Activated naive CD4-positive, alpha-beta T cell treated with anti-CD3 and anti-CD28 coated beads, Interleukin-2, amount 50 U/mL, for 72 hours (primary cell): ENCODE results near the gene POLR2I. TPM values are rescaled to one million over a fixed set of nuclear protein-coding genes. Genes with fewer than 3 reads are reported as not detected.

Source experiments
- ATAC-seq, 2 donors: fragments of 150-1000 bp; cut with Tn5 transposase; 2 replicates each; pipeline ENCODE4 v1.10.0; 2021; ENCODE audit warnings: mild to moderate bottlenecking in 2 of 2, moderate library complexity in 2 of 2
- DNase-seq, 2 donors: peaks; one replicate each; pipeline ENCODE4 v3.0.0; 2021 to 2022; ENCODE audit warnings: low spot score in 2 of 2
- H3K27ac Mint-ChIP-seq, 2 donors: one replicate each; pipeline ENCODE4 v1.8.0; 2022; ENCODE audit warnings: mild to moderate bottlenecking in 2 of 2, mixed read lengths in 2 of 2
- H3K36me3 Mint-ChIP-seq, 2 donors: one replicate each; pipeline ENCODE4 v1.8.0; 2022; ENCODE audit warnings: mixed read lengths in 2 of 2
- H3K9me3 Mint-ChIP-seq, 2 donors: one replicate each; pipeline ENCODE4 v1.8.0; 2022; ENCODE audit warnings: mixed read lengths in 2 of 2
- total RNA-seq, 2 donors: library from RNA; stranded (reverse); gene quantifications; one replicate each; pipeline ENCODE4 v1.2.3, GENCODE V29; 2022

The POLR2I gene
- total RNA-seq, 2 donors from 2014 or later = 39.1 to 66.3 TPM

DNA sequence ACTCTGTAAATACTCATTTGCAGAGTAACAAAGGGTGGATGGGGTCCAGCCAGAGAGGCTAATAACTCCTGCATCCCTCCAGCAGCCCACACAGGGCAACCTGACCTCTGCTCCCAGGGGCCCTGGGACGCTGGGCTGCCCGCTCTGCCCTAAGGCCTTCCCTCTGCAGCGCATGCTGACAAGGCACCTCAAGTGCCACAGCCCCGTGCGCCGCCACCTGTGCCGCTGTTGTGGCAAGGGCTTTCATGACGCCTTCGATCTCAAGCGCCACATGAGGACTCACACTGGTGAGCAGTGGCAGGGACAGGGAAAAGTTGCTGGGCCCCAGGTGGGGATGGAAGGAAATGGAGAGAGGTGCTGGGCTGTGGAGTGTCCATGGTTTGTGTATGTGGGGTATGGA lies 2.0 kb downstream of the POLR2I start:
- ATAC-seq (no peak), DNase-seq (no peak)
- peak overlapping the region in 1 of 2 donors; percentile 90 for H3K27ac Mint-ChIP-seq
- peaks cover 20 to 23% of the 10 kb centered on the region in 2 donors for H3K36me3 Mint-ChIP-seq
- no peaks in the 10 kb centered on the region for H3K9me3 Mint-ChIP-seq

DNA sequence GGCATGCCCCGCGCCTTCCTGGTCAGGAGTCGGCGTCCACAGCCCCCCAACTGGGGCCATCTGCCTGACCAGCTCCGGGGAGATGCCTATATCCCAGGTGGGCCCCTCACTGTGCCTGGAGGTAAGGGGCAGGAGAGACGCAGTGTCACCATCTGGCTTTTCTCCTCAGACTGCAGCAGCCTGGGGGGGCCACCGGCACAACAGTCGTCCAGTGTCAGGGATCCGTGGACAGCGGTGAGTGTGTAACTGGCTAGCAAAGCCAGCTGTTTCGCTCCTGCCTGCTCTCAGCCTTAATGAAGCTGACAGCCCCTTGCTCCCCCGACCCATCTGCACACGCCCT lies 3.5 kb downstream of the POLR2I start:
- H3K27ac Mint-ChIP-seq = no peak overlapping the region
- ATAC-seq = no peak
- peaks cover 18 to 21% of the 10 kb centered on the region in 2 donors for H3K36me3 Mint-ChIP-seq
- DNase-seq = no peak
- no peaks in the 10 kb centered on the region for H3K9me3 Mint-ChIP-seq

DNA sequence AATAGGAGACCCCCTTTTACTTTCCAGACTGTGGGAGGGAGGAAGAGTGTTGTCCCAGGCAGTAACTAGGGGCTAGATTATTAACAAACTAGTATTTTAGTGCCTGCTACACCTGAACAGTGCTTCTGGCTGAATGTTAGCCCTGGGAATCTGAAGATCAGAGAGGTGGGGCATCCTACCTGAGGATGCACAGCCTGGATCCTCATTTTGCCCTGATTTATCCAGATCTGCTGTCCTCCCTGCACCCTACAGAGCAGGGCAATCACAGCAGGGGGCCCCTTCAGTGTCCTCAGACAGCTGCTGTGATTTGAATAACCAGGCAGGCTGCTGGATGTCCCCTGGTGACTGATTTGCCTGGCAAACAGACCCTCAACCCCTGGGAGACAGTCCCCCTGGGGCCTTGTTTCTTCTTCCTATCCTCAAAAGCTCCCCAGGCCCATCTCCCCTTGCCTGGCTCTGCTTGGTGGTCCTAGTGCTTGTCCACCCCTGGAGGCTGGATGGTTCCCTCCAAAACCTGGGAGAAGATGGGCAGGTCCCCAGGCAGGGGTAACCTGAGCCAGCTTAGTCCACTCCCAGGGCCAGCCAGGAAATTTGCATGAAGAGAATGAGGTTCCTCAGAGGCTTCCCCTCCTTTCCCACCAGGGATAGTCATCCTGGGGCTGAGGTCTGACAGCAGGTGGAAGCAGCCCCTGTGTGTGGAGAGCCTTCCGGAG lies 4.0 kb downstream of the POLR2I start, which contains the start of gene OVOL3:
OVOL3 (plus strand) TSS at position 657 of the 713 bp plus-strand sequence. CDS start 60 bp downstream, outside the sequence.
- peak within 1 kb of the TSS in 1 of 2 donors; percentile 90 for H3K27ac Mint-ChIP-seq
- H3K9me3 Mint-ChIP-seq = no peaks in the 10 kb centered on the region
- DNase-seq = no peak
- no peak for ATAC-seq
- peaks cover 18 to 22% of the 10 kb centered on the region in 2 donors for H3K36me3 Mint-ChIP-seq

DNA sequence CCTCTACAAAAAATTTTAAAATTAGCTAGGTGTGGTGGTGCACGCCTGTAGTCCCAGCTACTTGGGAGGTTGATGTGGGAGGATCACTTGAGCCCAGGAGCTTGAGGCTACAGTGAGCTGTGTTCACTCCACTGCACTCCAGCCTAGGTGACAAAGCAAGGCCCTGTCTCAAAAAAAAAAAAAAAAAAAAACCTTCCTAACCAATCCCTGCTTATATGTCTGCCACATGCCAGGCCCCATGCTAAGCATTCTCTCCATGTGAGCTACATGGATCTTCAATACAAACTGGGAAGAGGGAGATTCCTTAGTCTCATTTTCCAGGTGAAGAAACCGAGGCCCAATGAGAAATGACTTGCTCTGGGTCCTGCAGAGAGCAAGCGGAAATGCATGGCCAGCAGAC lies 6.0 kb downstream of the POLR2I start:
- H3K36me3 Mint-ChIP-seq = peaks cover 10 to 16% of the 10 kb centered on the region in 2 donors

DNA sequence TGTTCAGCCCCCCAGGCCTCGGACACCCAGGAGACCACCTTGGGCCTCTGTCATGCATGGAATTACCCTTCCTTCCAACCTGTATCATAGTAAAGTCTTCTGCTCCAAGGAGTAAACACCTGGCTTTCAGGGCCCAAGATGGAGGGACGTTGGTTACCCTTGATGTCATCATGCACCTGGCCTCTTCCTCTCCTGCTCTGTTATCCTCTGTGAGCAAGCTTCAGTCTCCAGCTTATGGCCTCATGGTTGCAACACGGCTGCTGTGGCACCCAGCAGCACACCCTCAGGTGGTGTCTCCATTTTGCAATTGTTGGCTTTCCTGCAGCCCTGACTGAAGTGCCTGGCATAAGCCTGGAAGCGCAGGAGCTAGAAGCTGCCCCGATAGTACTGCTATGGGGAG lies 7.7 kb downstream of the POLR2I start:
- DNase-seq = no peak
- H3K27ac Mint-ChIP-seq = peak overlapping the region in 1 of 2 donors; percentile 24
- H3K9me3 Mint-ChIP-seq = no peaks in the 10 kb centered on the region
- peak in 1 of 2 donors; percentile 5 for ATAC-seq
- H3K36me3 Mint-ChIP-seq = peaks cover 7 to 12% of the 10 kb centered on the region in 2 donors

More for the DNA sequence above, 6.0 kb downstream of the POLR2I start:
- DNase-seq (no peak), ATAC-seq (no peak)
- Mint-ChIP-seq H3K27ac (no peak overlapping the region), H3K9me3 (no peaks in the 10 kb centered on the region)

DNA sequence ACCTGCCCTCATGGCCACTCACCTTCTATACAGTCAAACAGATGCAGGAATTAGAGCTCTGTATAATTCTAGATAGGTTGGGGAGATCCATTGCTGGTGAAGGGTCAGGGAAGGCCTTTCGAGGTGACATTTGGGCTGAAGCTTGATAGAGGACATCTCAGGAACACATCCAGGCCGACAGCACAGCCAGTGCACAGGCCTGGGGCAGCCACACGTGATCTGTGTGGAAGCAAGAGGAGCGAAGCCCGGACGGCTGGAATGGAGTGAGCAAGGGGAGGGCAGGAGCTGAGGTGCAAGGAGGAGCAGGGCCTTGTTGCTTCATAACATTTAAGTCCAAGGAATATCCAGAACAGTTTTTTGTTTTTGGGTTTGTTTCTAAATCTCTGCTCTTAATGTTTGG lies 8.2 kb downstream of the POLR2I start:
- DNase-seq = no peak
- H3K27ac Mint-ChIP-seq = peak overlapping the region; percentile 24 to 81
- peaks cover 7 to 12% of the 10 kb centered on the region in 2 donors for H3K36me3 Mint-ChIP-seq
- ATAC-seq = peak in 1 of 2 donors; percentile 8
- no peaks in the 10 kb centered on the region for H3K9me3 Mint-ChIP-seq

DNA sequence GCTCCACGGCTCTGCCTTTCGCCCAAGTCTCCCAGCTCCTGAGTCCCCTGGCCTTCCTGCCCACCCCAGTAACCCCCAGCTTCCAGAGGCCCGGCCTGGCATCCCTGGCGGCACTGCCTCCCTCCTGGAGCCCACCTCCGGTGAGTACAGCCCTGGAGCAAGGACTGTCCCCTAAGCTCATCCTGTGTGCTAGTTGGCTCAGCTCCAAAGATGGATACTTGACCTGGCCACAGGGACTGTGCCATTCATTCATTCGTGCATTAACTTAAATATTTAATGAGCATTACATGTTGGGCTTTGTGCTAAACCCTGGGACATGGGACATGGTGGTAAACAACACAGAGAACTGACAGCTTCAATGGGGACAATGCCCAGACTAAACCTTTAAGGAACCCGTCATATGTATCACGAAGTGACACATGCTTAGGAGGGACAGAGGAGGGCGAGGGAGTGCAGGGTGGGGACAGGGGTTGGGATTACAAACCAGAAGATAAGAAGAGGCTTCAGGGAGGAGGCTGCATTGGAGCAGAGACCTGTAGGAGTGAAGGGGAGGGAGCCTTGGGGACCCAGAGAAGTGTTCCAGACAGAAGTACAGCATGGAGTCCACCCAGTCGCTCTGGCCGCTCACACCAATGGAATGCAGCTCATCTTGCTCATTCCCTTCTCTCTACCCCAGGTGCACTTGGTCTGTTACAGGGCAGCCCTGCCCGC lies 10.7 kb downstream of the POLR2I start:
- ATAC-seq = no peak
- peak overlapping the region in 1 of 2 donors; percentile 29 for H3K27ac Mint-ChIP-seq
- DNase-seq = no peak
- no peaks in the 10 kb centered on the region for H3K9me3 Mint-ChIP-seq
- peaks cover 7 to 18% of the 10 kb centered on the region in 2 donors for H3K36me3 Mint-ChIP-seq

DNA sequence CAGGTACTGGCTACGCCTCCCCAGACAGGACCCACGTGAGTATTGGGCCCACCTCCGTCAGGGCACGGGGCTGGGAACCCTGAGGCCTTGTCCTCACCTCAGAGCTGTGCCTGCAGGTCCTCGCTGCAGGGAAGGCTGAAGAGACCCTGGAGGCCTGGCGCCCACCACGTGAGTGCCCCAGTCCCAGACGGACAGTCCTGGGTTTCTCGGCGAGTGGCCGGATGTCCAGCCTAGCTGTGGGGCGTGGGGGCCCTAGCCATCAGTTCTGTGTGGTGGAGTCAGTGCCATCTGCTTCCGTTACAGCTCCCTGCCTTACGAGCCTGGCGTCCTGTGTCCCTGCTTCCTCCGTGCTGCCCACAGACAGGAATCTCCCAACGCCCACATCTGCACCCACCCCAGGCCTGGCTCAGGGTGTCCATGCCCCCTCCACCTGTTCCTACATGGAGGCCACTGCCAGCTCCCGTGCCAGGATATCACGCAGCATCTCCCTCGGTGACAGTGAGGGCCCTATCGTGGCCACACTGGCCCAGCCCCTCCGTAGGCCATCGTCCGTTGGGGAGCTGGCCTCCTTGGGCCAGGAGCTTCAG lies 11.5 kb downstream of the POLR2I start:
- no peak overlapping the region for H3K27ac Mint-ChIP-seq
- DNase-seq (no peak), ATAC-seq (no peak)
- peaks cover 7 to 18% of the 10 kb centered on the region in 2 donors for H3K36me3 Mint-ChIP-seq
- no peaks in the 10 kb centered on the region for H3K9me3 Mint-ChIP-seq

DNA sequence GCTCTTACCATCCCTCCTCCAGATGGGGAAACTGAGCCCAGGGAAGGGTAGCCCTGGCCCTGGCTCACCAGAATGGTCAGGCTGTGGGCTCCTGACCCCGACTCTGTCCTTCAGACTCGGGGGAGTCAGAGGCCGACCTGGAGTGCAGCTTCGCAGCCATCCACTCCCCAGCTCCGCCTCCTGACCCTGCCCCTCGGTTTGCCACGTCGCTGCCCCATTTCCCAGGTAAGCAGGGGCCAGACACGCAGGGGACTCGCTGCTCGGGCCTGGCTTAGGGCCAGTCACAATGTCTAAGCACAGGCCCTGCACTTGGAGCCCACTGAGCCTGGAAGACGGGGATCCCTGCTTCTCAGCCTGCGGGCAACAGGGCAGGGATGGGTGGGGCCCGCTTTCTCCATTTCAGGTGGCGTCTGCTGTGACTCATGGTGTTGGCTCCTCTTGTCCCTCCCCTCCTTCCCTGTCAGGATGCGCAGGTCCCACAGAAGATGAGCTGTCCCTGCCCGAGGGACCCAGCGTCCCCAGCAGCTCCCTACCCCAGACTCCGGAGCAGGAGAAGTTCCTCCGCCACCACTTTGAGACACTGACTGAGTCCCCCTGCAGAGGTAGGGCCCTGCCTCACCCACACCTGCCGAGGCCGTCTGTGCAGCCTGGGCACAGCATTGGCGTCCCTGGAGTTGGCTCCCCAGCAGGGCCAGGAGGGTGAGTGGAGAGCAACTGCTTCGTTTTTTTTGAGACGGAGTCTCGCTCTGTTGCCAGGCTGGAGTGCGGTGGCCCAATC lies 12.9 kb downstream of the POLR2I start:
- Mint-ChIP-seq H3K9me3 (no peaks in the 10 kb centered on the region), H3K36me3 (peaks cover 12 to 23% of the 10 kb centered on the region in 2 donors), H3K27ac (no peak overlapping the region)
- ATAC-seq (no peak), DNase-seq (no peak)

DNA sequence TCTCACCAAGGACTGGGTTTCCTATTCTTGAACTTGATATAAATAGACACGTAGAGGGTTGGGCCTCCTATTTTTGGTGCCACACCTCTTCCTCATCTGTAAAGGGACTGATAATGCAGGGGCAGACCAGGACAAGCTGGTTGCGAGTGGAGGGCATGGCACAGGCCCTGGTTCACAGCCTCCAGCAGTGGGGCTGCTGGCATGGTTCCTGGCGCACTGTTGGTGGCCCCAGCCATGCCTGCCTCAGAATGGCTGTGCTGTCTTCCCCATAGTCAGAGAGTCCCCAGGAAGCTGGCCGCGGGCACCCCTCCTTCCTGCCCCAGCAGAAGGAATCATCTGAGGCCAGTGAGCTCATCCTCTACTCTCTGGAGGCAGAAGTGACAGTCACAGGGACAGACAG lies 14.2 kb downstream of the POLR2I start:
- DNase-seq (no peak), ATAC-seq (no peak)
- Mint-ChIP-seq H3K9me3 (no peaks in the 10 kb centered on the region), H3K27ac (peak overlapping the region in 1 of 2 donors; percentile 55), H3K36me3 (peaks cover 6 to 24% of the 10 kb centered on the region in 2 donors)

DNA sequence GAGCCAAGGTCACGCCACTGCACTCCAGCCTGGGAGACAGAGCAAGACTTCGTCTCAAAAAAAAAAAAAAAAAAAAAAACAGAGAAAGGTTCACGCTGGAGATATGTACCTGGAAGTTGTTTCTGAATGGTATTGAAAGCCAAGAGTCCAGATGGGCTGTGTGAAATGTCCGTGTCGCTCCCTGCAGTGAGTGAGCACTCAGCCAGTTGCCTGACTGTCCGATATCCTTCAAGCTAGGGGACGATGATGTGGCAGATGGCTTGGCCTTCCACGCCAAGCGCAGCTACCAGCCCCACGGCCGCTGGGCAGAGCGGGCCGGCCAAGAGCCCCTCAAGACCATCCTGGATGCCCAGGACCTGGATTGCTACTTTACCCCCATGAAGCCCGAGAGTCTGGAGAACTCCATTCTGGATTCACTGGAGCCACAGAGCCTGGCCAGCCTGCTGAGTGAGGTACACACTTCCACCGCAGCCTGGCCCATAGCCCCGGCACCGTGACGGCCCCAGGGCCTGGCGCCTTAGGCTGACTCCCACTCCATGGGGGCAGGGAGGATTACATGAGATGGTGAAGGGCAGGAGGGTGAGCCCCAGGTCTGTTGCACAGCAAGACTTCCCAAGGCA lies 15.4 kb downstream of the POLR2I start:
- ATAC-seq (no peak), DNase-seq (no peak)
- Mint-ChIP-seq H3K36me3 (peaks cover 11 to 24% of the 10 kb centered on the region in 2 donors), H3K9me3 (no peaks in the 10 kb centered on the region), H3K27ac (no peak overlapping the region)

DNA sequence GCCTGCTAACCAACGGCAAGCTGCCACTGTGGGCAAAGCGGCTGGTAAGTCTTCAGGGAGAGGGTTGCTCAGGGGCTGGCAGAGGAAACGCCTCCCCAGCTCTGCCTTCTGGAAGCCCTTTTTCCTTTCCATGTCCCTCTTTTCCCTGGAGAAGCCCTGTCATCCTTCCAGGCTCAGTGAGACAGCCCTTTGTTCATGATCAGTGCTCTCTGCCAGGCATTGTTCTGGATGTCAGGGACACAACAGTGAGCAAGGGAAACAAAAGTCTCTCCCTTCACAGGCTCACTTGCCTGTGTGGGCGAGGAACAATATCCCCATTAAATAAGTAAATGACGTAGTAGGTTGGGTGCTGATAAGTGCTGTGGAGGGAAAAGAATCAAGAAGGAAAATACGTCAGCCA lies 17.6 kb downstream of the POLR2I start:
- H3K27ac Mint-ChIP-seq = no peak overlapping the region
- H3K36me3 Mint-ChIP-seq = peaks cover 20 to 22% of the 10 kb centered on the region in 2 donors
- no peak for ATAC-seq
- H3K9me3 Mint-ChIP-seq = no peaks in the 10 kb centered on the region
- no peak for DNase-seq

DNA sequence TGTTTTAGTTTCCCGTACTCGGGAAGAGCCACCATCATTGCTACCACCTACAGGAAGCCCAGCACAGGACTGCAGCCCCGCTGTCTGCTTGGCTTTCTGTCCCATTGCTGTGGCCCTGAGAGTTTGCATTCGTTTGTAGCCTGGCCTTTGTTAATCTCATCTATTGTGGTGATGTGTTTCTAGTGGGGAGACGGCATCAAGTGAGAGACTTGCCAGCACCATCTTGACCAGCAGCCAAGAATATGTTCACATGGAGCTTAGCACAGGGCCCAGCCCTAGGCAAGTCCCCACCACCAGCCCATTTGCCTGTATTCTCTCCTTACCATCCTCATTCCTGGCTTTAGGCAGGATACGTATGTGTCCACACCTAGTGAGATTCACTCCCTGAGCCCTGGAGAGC lies 21.0 kb downstream of the POLR2I start:
- Mint-ChIP-seq H3K9me3 (no peaks in the 10 kb centered on the region), H3K36me3 (peaks cover 26 to 27% of the 10 kb centered on the region in 2 donors), H3K27ac (peak overlapping the region; percentile 76 to 81)
- ATAC-seq (no peak), DNase-seq (no peak)

DNA sequence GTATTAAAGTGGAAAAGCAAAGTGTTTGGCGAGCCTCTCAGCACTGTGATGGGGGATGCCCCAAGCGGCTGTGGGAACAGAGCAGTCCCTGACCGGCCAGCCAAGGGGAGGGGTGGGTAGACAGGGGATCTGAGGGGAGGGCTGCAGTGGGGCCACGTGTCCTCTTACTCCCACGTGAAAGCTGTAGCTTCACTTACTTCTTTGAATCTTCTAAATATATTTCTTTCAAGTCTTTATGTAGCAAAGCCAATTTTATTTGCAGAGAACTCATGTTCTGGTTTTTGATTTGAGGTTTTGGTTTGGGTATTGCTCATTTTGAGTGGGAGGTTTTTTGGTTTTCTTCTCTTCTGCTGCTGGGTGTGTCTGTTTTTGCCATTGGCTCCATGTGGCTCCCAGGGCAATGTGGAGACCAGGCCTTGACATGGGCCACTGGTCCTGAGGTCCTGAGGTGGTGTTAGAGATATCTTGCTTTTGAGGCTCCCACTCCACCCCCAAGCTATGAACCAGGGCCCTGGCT lies 21.5 kb downstream of the POLR2I start:
- H3K9me3 Mint-ChIP-seq = no peaks in the 10 kb centered on the region
- DNase-seq (peak in 1 of 2 donors; percentile 26), ATAC-seq (peak; percentile 83 to 85)
- H3K36me3 Mint-ChIP-seq = peaks cover 27 to 30% of the 10 kb centered on the region in 2 donors
- peak overlapping the region; percentile 76 to 81 for H3K27ac Mint-ChIP-seq

DNA sequence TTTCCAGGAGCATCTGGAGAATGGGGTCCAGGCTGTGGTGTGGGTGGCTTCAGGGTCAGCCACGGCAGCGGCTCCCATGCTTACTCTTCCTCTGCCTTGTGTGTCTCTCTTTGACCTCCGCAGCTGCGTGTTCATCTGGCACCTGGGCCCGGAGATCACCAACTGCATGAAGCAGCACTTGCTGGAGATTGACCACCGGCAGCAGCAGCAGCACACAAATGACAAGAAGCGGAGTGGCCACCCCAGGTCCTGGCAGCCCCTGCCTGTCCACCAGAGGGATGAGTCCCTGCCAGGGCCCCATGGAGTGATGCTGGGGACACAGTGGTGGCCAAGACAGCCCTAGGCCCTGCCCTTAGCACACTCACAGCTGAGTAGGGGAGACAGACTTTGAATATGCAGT lies 22.1 kb downstream of the POLR2I start:
- Mint-ChIP-seq H3K36me3 (peaks cover 27 to 34% of the 10 kb centered on the region in 2 donors), H3K27ac (peak overlapping the region; percentile 29 to 76), H3K9me3 (no peaks in the 10 kb centered on the region)
- DNase-seq (no peak), ATAC-seq (peak; percentile 23)
